ENCODE results near the gene ARFGEF3. TPM values are rescaled to one million over a fixed set of nuclear protein-coding genes. Genes with fewer than 3 reads are reported as not detected.

ARFGEF3 gene
- total and polyA plus RNA-seq, 2 donors (not counting 1 experiment from before 2014, with no cell fraction given): under 0.01 to 0.14 TPM

GRCh38 chr6:138277835-138278234, 116.1 kb downstream of the ARFGEF3 start:
- DNase-seq (ENCODE audit: low read depth in 2 of 2): no peak
- no peak overlapping the region for H2AFZ ChIP-seq (ENCODE audit: low read length)
- H3K9ac ChIP-seq (ENCODE audit: insufficient read depth, low read length): no peak overlapping the region
- H3K4me2 ChIP-seq (ENCODE audit: extremely low read depth, insufficient read depth, low read length): no peak overlapping the region
- no peaks in the 10 kb centered on the region for H3K27me3 ChIP-seq (ENCODE audit: control insufficient read depth, insufficient read depth, low read length)
- H3K4me3 ChIP-seq (replicated peaks in 1 of 4; ENCODE audit: control extremely low read depth in 1 of 4, insufficient read depth in 1 of 4, low read depth in 3 of 4, low read length in 4 of 4): no peak overlapping the region
- H3K36me3 ChIP-seq (ENCODE audit: control insufficient read depth, insufficient read depth, low read length): no peaks in the 10 kb centered on the region
- no peaks in the 10 kb centered on the region for H3K9me3 ChIP-seq (ENCODE audit: control insufficient read depth, insufficient read depth, low read depth, low read length)
- no peaks in the 10 kb centered on the region for H3K4me1 ChIP-seq (ENCODE audit: control insufficient read depth, extremely low read depth, insufficient read depth, low read length)
- no peak overlapping the region for H3K27ac ChIP-seq (ENCODE audit: insufficient read depth, low read length)
- no peaks in the 10 kb centered on the region for H4K20me1 ChIP-seq (ENCODE audit: control insufficient read depth, extremely low read depth, insufficient read depth, low read length)
- no peaks in the 10 kb centered on the region for H3K79me2 ChIP-seq (ENCODE audit: control insufficient read depth, insufficient read depth, low read length)
- no peak for TF ChIP-seq EZH2 (IDR thresholded peaks at IDR 0.05; ENCODE audit: low read length, missing control alignments)
- no peak for TF ChIP-seq CTCF (conservative IDR thresholded peaks at IDR 0.05 in 1 of 2, IDR thresholded peaks at IDR 0.05 in 1 of 2; ENCODE audit: low read depth in 1 of 2, low read length in 2 of 2)

GRCh38 chr6:138278326-138278725, 116.6 kb downstream of the ARFGEF3 start:
- Histone ChIP-seq H3K4me3 (replicated peaks in 1 of 4; ENCODE audit: control extremely low read depth in 1 of 4, insufficient read depth in 1 of 4, low read depth in 3 of 4, low read length in 4 of 4) (no peak overlapping the region), H3K9me3 (ENCODE audit: control insufficient read depth, insufficient read depth, low read depth, low read length) (no peaks in the 10 kb centered on the region), H3K9ac (ENCODE audit: insufficient read depth, low read length) (no peak overlapping the region), H3K27ac (ENCODE audit: insufficient read depth, low read length) (no peak overlapping the region), H3K4me1 (ENCODE audit: control insufficient read depth, extremely low read depth, insufficient read depth, low read length) (no peaks in the 10 kb centered on the region), H4K20me1 (ENCODE audit: control insufficient read depth, extremely low read depth, insufficient read depth, low read length) (no peaks in the 10 kb centered on the region), H3K27me3 (ENCODE audit: control insufficient read depth, insufficient read depth, low read length) (no peaks in the 10 kb centered on the region), H3K79me2 (ENCODE audit: control insufficient read depth, insufficient read depth, low read length) (no peaks in the 10 kb centered on the region), H3K4me2 (ENCODE audit: extremely low read depth, insufficient read depth, low read length) (no peak overlapping the region), H3K36me3 (ENCODE audit: control insufficient read depth, insufficient read depth, low read length) (no peaks in the 10 kb centered on the region), H2AFZ (ENCODE audit: low read length) (no peak overlapping the region)
- DNase-seq (ENCODE audit: low read depth in 2 of 2): peak in 1 of 2 donors; percentile 23
- TF ChIP-seq CTCF (conservative IDR thresholded peaks at IDR 0.05 in 1 of 2, IDR thresholded peaks at IDR 0.05 in 1 of 2; ENCODE audit: low read depth in 1 of 2, low read length in 2 of 2) (peak; percentile 20 to 22), EZH2 (IDR thresholded peaks at IDR 0.05; ENCODE audit: low read length, missing control alignments) (no peak)

- Histone ChIP-seq H3K4me3 (replicated peaks in 1 of 4; ENCODE audit: control extremely low read depth in 1 of 4, insufficient read depth in 1 of 4, low read depth in 3 of 4, low read length in 4 of 4) (no peak overlapping the region), H3K27ac (ENCODE audit: insufficient read depth, low read length) (no peak overlapping the region), H3K9me3 (ENCODE audit: control insufficient read depth, insufficient read depth, low read depth, low read length) (no peaks in the 10 kb centered on the region), H3K36me3 (ENCODE audit: control insufficient read depth, insufficient read depth, low read length) (no peaks in the 10 kb centered on the region), H3K4me1 (ENCODE audit: control insufficient read depth, extremely low read depth, insufficient read depth, low read length) (no peaks in the 10 kb centered on the region), H2AFZ (ENCODE audit: low read length) (no peak overlapping the region), H3K9ac (ENCODE audit: insufficient read depth, low read length) (no peak overlapping the region), H3K27me3 (ENCODE audit: control insufficient read depth, insufficient read depth, low read length) (no peaks in the 10 kb centered on the region), H3K79me2 (ENCODE audit: control insufficient read depth, insufficient read depth, low read length) (no peaks in the 10 kb centered on the region), H3K4me2 (ENCODE audit: extremely low read depth, insufficient read depth, low read length) (no peak overlapping the region), H4K20me1 (ENCODE audit: control insufficient read depth, extremely low read depth, insufficient read depth, low read length) (no peaks in the 10 kb centered on the region)
- TF ChIP-seq CTCF (conservative IDR thresholded peaks at IDR 0.05 in 1 of 2, IDR thresholded peaks at IDR 0.05 in 1 of 2; ENCODE audit: low read depth in 1 of 2, low read length in 2 of 2): no peak
- no peak for TF ChIP-seq EZH2 (IDR thresholded peaks at IDR 0.05; ENCODE audit: low read length, missing control alignments)
- no peak for DNase-seq (ENCODE audit: low read depth in 2 of 2)
Observed at GRCh38 chr6:138285800-138286199, 124.1 kb downstream of the ARFGEF3 start.
